ENCODE results near the gene NRROS. TPM values are rescaled to one million over a fixed set of nuclear protein-coding genes. Genes with fewer than 3 reads are reported as not detected.

Gene NRROS
- polyA plus RNA-seq, 1 of the 3 experiments (the other 2 are of a cell fraction), result 0.25 TPM

- CTCF ChIA-PET, result interaction anchor here (0.6 to 1.1 kb wide), 2 partner anchors 10 to 82 kb away, joined by 3 read pairs; no protein-coding TSS in a partner anchor
- POLR2A ChIA-PET, result no interaction called here
- Histone ChIP-seq H3K4me2 (no peak overlapping the region), H3K36me3 (replicated peaks in 1 of 2; ENCODE audit: control insufficient read depth in 1 of 2, insufficient read depth in 2 of 2, low read length in 1 of 2) (no peaks in the 10 kb centered on the region), H3K79me2 (ENCODE audit: insufficient read depth) (no peaks in the 10 kb centered on the region), H3K4me3 (ENCODE audit: low read depth in 2 of 2, low read length in 1 of 2) (no peak overlapping the region), H3K27me3 (ENCODE audit: insufficient read depth) (no peaks in the 10 kb centered on the region), H4K20me1 (ENCODE audit: insufficient read depth) (no peaks in the 10 kb centered on the region), H3K9me3 (no peaks in the 10 kb centered on the region), H3K4me1 (ENCODE audit: control insufficient read depth in 1 of 2, insufficient read depth in 2 of 2, low read depth in 1 of 2, low read length in 1 of 2) (no peaks in the 10 kb centered on the region), H3K9me2 (no peaks in the 10 kb centered on the region), H3K9ac (no peak overlapping the region), H2AFZ (ENCODE audit: low read depth) (no peak overlapping the region), H3F3A (replicated peaks; ENCODE audit: insufficient read depth) (no peaks in the 10 kb centered on the region), H3K27ac (ENCODE audit: low read depth in 2 of 2, low read length in 1 of 2) (no peak overlapping the region)
- WGBS (ENCODE audit: low lambda C conversion rate), result 85% methylated on average over 6 of the region's 6 CpGs
- DNase-seq, result no peak
- TF ChIP-seq POLR2AphosphoS5 (IDR thresholded peaks at IDR 0.05; ENCODE audit: low read depth, low read length) (no peak), SMC3 (IDR thresholded peaks at IDR 0.05; ENCODE audit: low read depth, low read length) (no peak), GATA2 (CRISPR knock-in tag; IDR thresholded peaks at IDR 0.05) (no peak), CTCF (IDR thresholded peaks at IDR 0.05) (no peak), USF2 (IDR thresholded peaks at IDR 0.05; ENCODE audit: borderline replicate concordance, low read depth, low read length) (no peak), MXI1 (IDR thresholded peaks at IDR 0.05; ENCODE audit: low read depth, low read length) (no peak), FOSL2 (IDR thresholded peaks at IDR 0.05; ENCODE audit: borderline replicate concordance, low read depth) (no peak), ZBTB33 (IDR thresholded peaks at IDR 0.05; ENCODE audit: borderline replicate concordance, low read depth) (no peak), IRF3 (IDR thresholded peaks at IDR 0.05; ENCODE audit: low read depth, low read length) (no peak), MEF2A (IDR thresholded peaks at IDR 0.05; ENCODE audit: borderline replicate concordance, low read depth) (no peak), RXRA (IDR thresholded peaks at IDR 0.05; ENCODE audit: borderline replicate concordance, low read depth) (no peak)
These were observed 36.8 kb upstream of the NRROS start for GRCh38 chr3:196602673-196603072.
